ENCODE measurements around the gene LHX4. TPM values are rescaled to one million over a fixed set of nuclear protein-coding genes. Genes with fewer than 3 reads are reported as not detected.

The LHX4 gene
- total and polyA plus RNA-seq, 2 of the 8 experiments (the other 6 are each of a cell fraction or from before 2014, with no cell fraction given) = 0.85 to 4.9 TPM

GRCh38 chr1:180197231-180197630 is 32.8 kb upstream of the LHX4 start:
- H2BK120ac ChIP-seq (replicated peaks; ENCODE audit: low read depth, low read length) = no peak overlapping the region
- H2AK5ac ChIP-seq (ENCODE audit: low read depth, low read length) = no peak overlapping the region
- no peak overlapping the region for H3K4me2 ChIP-seq (ENCODE audit: insufficient read depth in 1 of 2, low read depth in 2 of 2, low read length in 2 of 2)
- no peaks in the 10 kb centered on the region for H3K27me3 ChIP-seq (replicated peaks in 1 of 4; ENCODE audit: control insufficient read depth in 3 of 4, extremely low read depth in 1 of 4, insufficient read depth in 3 of 4, low read length in 3 of 4)
- no peak overlapping the region for H3K56ac ChIP-seq (replicated peaks; ENCODE audit: insufficient read length, low read depth, low read length)
- H3K14ac ChIP-seq (ENCODE audit: insufficient read length) = no peak overlapping the region
- peaks cover 4 to 9% of the 10 kb centered on the region in 2 experiments for H4K20me1 ChIP-seq (replicated peaks in 1 of 2; ENCODE audit: control insufficient read depth in 1 of 2, insufficient read depth in 2 of 2, low read length in 2 of 2)
- H4K5ac ChIP-seq (ENCODE audit: insufficient read length, low read depth, low read length) = no peak overlapping the region
- H4K91ac ChIP-seq (replicated peaks; ENCODE audit: insufficient read length, low read length) = no peak overlapping the region
- peaks cover 0 to 1% (median 0%) of the 10 kb centered on the region in 4 experiments; a peak in 1 of 7 replicates for H3K4me1 ChIP-seq (replicated peaks in 1 of 4; ENCODE audit: control insufficient read depth in 3 of 4, insufficient read depth in 4 of 4, low read length in 3 of 4)
- no peak overlapping the region for H2BK15ac ChIP-seq (ENCODE audit: low read length)
- ChIA-PET CTCF (ENCODE audit: partially characterized antibody) (interaction anchor here (0.7 to 14.4 kb wide), 19 partner anchors 9 to 286 kb away, joined by 3 to 160 read pairs (median 5); partner anchors contain the start of gene LHX4), POLR2A (ENCODE audit: partially characterized antibody) (interaction anchor here (1.0 to 2.0 kb wide), 2 partner anchors 9 to 37 kb away, joined by 5 to 7 read pairs; no protein-coding TSS in a partner anchor)
- H2BK20ac ChIP-seq (ENCODE audit: low read length) = no peak overlapping the region
- H3K18ac ChIP-seq (ENCODE audit: extremely low read depth, low read length) = no peak overlapping the region
- no peaks in the 10 kb centered on the region for H3K23me2 ChIP-seq (ENCODE audit: low read depth, low read length)
- H3K36me3 ChIP-seq (ENCODE audit: control insufficient read depth in 2 of 4, insufficient read depth in 4 of 4, low read length in 3 of 4) = peaks cover 2 to 9% (median 6%) of the 10 kb centered on the region in 4 experiments; a peak in 4 of 8 replicates
- H3K4me3 ChIP-seq (ENCODE audit: extremely low read depth in 1 of 4, insufficient read depth in 2 of 4, low read depth in 3 of 4, low read length in 4 of 4) = no peak overlapping the region
- no peak overlapping the region for H4K8ac ChIP-seq (ENCODE audit: extremely low read depth, insufficient read depth, low read length)
- no peak overlapping the region for H3K23ac ChIP-seq (ENCODE audit: insufficient read length)
- no peaks in the 10 kb centered on the region for H3K79me1 ChIP-seq (ENCODE audit: low read depth, low read length)
- H2AFZ ChIP-seq (ENCODE audit: low read length) = no peak overlapping the region
- no peak overlapping the region for H3K27ac ChIP-seq (ENCODE audit: low read depth, low read length)
- H3K79me2 ChIP-seq (ENCODE audit: control insufficient read depth in 1 of 2, insufficient read depth in 2 of 2, low read length in 2 of 2) = no peaks in the 10 kb centered on the region
- no peak for FAIRE-seq
- no peak overlapping the region for H2BK12ac ChIP-seq (ENCODE audit: low read depth, low read length)
- no peak overlapping the region for H3K9ac ChIP-seq (replicated peaks in 1 of 4; ENCODE audit: extremely low read depth in 1 of 4, low read depth in 3 of 4, low read length in 3 of 4)
- H2BK5ac ChIP-seq (ENCODE audit: low read depth, low read length) = no peak overlapping the region
- H3K9me3 ChIP-seq (ENCODE audit: insufficient read depth in 2 of 2, low read depth in 1 of 2, low read length in 1 of 2) = no peaks in the 10 kb centered on the region
- WGBS, 2 experiments (ENCODE audit: extremely low coverage in 1 of 2, insufficient coverage in 1 of 2, insufficient read length in 1 of 2, insufficient replicate concordance in 2 of 2, low coverage in 1 of 2, low lambda C conversion rate in 2 of 2, missing lambda C conversion rate in 1 of 2) = 83% methylated on average over 5 of the region's 5 CpGs; no CpG with 5 or more reads in 1 of the 2 experiments
- no peak overlapping the region for H3K4ac ChIP-seq (replicated peaks; ENCODE audit: insufficient read length, low read depth, low read length)
- DNase-seq (ENCODE audit: low read depth in 1 of 2, low spot score in 2 of 2) = no peak
- TF ChIP-seq BCL11A (IDR thresholded peaks at IDR 0.05; ENCODE audit: low read depth in 2 of 2, low read length in 2 of 2) = no peak
- TF ChIP-seq HDAC6 (IDR thresholded peaks at IDR 0.05; ENCODE audit: low read depth, low read length) = no peak
- no peak for TF ChIP-seq FOSL1 (IDR thresholded peaks at IDR 0.05; ENCODE audit: insufficient read depth, low read depth, low read length)
- TF ChIP-seq NRF1 (IDR thresholded peaks at IDR 0.05; ENCODE audit: low read depth, low read length) = no peak
- TF ChIP-seq KDM1A (IDR thresholded peaks at IDR 0.05; ENCODE audit: borderline replicate concordance, low read length) = no peak
- no peak for TF ChIP-seq RFX5 (IDR thresholded peaks at IDR 0.05; ENCODE audit: borderline replicate concordance, low read depth, low read length)
- no peak for TF ChIP-seq SP1 (IDR thresholded peaks at IDR 0.05; ENCODE audit: low read depth, low read length)
- TF ChIP-seq HDAC2 (IDR thresholded peaks at IDR 0.05; ENCODE audit: borderline replicate concordance in 1 of 2, low read depth in 2 of 2, low read length in 2 of 2) = no peak
- no peak for TF ChIP-seq USF2 (IDR thresholded peaks at IDR 0.05; ENCODE audit: low read length)
- TF ChIP-seq SP2 (IDR thresholded peaks at IDR 0.05; ENCODE audit: low read length) = no peak
- TF ChIP-seq GABPA (IDR thresholded peaks at IDR 0.05; ENCODE audit: borderline replicate concordance, insufficient read depth, low read length) = no peak
- no peak for TF ChIP-seq PHF8 (conservative IDR thresholded peaks at IDR 0.05; ENCODE audit: low read depth, low read length)

Data from H1 (cell line).